A549 treated with CORT108297 at 1 μM for 4 hours (cell line): ENCODE data around the gene OR4C12. TPM values are rescaled to one million over a fixed set of nuclear protein-coding genes. Genes with fewer than 3 reads are reported as not detected.

Source experiments
- total RNA-seq: library from RNA; stranded (reverse); fragments of 200-300 nt; extraction: Qiagen RNA extraction; gene quantifications from 5 replicates; pipeline ENCODE4 v1.2.3, GENCODE V29; 2022

OR4C12 gene
- total RNA-seq = not detected in 5 replicates

GRCh38 chr11:49982435-49982834, at the start of gene OR4C12:
Gene OR4C12 (minus strand): TSS chr11:49982535. CDS start chr11:49982501, 34 bp downstream.

GRCh38 chr11:49952091-49952490, 30.2 kb downstream of the OR4C12 start, which contains the start of gene OR4C13:
Gene OR4C13 (plus strand): TSS chr11:49952391. CDS start chr11:49952423, 32 bp downstream.

Other genes with a start within 250 kb of the OR4C12 start
- not detected in 5 replicates for gene OR4C13, start 30.1 kb downstream of the OR4C12 start, total RNA-seq
- not detected in 5 replicates for gene OR4C45, start 50.3 kb upstream of the OR4C12 start, total RNA-seq